Left ventricle myocardium inferior (tissue), 1 donor: Measurements from ENCODE around the gene RNF144A. TPM values are rescaled to one million over a fixed set of nuclear protein-coding genes. Genes with fewer than 3 reads are reported as not detected.

Experiments used
- DNase-seq: peaks from one replicate; pipeline ENCODE4 v3.0.0-alpha.2; 2020
- H3K27ac ChIP-seq: fragments of 200-600 bp; replicated peaks from 2 replicates; pipeline ENCODE4 v1.8.0; 2021
- H3K27me3 ChIP-seq: fragments of 200-600 bp; 2 replicates; pipeline ENCODE4 v1.8.0; 2021; ENCODE audit warnings: low read depth
- H3K36me3 ChIP-seq: fragments of 200-600 bp; 2 replicates; pipeline ENCODE4 v1.8.0; 2021
- H3K4me1 ChIP-seq: fragments of 200-600 bp; 2 replicates; pipeline ENCODE4 v1.8.0; 2021
- H3K4me3 ChIP-seq: fragments of 200-600 bp; 2 replicates; pipeline ENCODE4 v1.8.0; 2021; ENCODE audit warnings: mild to moderate bottlenecking, moderate library complexity
- H3K9me3 ChIP-seq: fragments of 200-600 bp; replicated peaks from 2 replicates; pipeline ENCODE4 v1.8.0; 2021
- intact Hi-C: fragments of 100-400 bp; cut with micrococcal nuclease; formaldehyde crosslinking; loops from one replicate; pipeline ENCODE4 v1.11.0; 2022
- total RNA-seq: library from RNA; stranded (reverse); fragmentation: NEBNext Ultra II Directional; extraction: Animal tissue kit (Norgen Biotek cat#: 25700); gene quantifications from one replicate; pipeline ENCODE4 v1.2.1, GENCODE V29; 2021
- TF ChIP-seq, protein P1 (sequence below): fragments of 200-600 bp; IDR thresholded peaks from 2 replicates; pipeline ENCODE4 v1.8.0; 2021; ENCODE audit warnings: antibody characterized with exemption, mild to moderate bottlenecking, borderline replicate concordance
- donor health status: DM: no; HTN: yes; CAD: no; lungs with severe emphysema.

Gene RNF144A
- total RNA-seq, 1 donor from 2014 or later = 17.9 TPM

DNA sequence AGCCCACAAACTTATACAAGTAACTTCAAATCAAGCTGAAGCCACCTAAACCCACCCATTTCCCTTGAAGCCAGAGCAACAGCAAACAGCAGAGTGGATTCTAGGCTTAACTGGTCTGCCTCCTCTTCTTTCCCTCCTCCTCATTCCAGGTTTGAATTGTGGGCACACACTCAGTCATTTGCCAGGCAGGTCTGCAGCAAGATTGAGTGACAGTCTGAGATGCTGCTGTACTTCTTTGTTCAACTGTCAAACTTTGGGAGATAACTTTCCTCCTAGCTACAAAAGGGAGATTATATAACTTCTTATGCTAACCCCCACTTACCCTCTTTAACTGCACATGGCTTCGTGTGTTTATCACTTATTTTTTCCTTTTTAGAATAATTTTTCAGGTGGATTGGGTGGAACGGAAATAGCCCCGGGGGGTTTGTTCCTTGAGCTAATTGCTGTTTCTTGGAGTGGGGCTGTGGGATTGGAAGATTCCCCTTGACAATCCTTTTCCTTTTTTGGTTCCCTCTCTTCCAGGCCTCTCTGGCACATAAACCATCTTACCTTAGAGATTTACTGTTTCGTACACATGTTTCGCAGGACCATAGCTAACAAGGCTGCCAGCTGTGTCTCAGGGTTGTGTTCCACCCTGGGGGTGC is 55.0 kb downstream of the RNF144A start:
- Histone ChIP-seq H3K27ac (no peak overlapping the region), H3K27me3 (no peaks in the 10 kb centered on the region), H3K4me1 (peaks cover 43% of the 10 kb centered on the region), H3K36me3 (peaks cover 5% of the 10 kb centered on the region), H3K4me3 (no peak overlapping the region), H3K9me3 (no peaks in the 10 kb centered on the region)
- intact Hi-C loops = no loop called here
- DNase-seq = no peak
- TF ChIP-seq, protein P1, sequence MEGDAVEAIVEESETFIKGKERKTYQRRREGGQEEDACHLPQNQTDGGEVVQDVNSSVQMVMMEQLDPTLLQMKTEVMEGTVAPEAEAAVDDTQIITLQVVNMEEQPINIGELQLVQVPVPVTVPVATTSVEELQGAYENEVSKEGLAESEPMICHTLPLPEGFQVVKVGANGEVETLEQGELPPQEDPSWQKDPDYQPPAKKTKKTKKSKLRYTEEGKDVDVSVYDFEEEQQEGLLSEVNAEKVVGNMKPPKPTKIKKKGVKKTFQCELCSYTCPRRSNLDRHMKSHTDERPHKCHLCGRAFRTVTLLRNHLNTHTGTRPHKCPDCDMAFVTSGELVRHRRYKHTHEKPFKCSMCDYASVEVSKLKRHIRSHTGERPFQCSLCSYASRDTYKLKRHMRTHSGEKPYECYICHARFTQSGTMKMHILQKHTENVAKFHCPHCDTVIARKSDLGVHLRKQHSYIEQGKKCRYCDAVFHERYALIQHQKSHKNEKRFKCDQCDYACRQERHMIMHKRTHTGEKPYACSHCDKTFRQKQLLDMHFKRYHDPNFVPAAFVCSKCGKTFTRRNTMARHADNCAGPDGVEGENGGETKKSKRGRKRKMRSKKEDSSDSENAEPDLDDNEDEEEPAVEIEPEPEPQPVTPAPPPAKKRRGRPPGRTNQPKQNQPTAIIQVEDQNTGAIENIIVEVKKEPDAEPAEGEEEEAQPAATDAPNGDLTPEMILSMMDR = no peak

DNA sequence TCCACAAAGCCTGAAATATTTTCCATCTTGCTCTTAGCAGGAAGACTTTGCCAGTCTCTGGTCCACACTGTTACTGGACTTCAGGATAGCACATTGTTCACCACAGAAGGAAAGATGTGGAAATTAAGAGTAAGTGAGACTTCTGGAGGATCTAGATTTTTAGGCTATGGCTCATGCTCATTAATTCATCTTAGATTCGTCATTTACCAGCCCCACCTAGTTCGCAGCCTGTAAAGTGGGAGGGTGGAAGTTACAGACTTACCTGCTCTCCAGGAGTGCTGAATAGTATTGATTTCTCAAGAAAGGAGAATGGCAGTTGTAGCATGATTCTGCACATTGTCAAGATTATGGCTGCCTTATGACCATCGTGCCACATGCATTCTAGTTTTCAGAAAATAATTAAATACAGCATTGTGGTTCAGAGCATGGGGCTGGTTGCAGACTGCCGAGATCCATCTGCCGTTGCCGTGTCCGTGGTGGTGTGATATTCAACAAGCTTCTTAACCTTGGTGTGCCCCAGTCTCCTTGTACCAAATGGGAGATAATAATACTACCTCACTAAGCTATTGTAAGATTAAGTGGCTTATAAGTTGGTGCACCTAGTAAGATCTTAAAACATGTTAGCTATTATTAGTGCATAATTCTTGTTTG is 56.8 kb downstream of the RNF144A start:
- TF ChIP-seq, protein P1 = no peak
- Histone ChIP-seq H3K4me3 (no peak overlapping the region), H3K9me3 (no peaks in the 10 kb centered on the region), H3K36me3 (peaks cover 5% of the 10 kb centered on the region), H3K27me3 (no peaks in the 10 kb centered on the region), H3K4me1 (peaks cover 44% of the 10 kb centered on the region), H3K27ac (no peak overlapping the region)
- DNase-seq = no peak
- intact Hi-C loops = no loop called here

DNA sequence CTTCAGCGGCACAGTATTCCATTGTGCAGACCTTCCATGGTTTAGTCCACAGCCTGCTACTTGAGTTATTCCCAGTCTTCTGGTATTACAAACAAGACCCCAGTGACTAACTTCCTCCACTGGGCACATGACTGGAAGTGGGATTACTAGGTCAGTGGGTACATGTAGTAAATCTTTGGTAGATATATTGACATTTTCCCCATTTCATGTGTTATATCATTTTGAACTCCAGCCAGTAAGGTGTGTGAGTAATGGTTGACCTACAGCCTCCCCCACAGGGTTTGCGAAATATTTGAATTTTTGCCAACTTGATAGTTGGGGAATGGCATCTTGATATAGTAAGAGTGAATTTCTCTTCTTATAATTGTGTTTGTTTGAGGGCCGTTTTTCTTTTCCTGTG is 58.8 kb downstream of the RNF144A start:
- no peak for DNase-seq
- Histone ChIP-seq H3K4me3 (no peak overlapping the region), H3K27me3 (no peaks in the 10 kb centered on the region), H3K4me1 (peaks cover 46% of the 10 kb centered on the region), H3K36me3 (no peaks in the 10 kb centered on the region), H3K27ac (no peak overlapping the region), H3K9me3 (no peaks in the 10 kb centered on the region)
- intact Hi-C loops = no loop called here
- TF ChIP-seq, protein P1 = no peak

DNA sequence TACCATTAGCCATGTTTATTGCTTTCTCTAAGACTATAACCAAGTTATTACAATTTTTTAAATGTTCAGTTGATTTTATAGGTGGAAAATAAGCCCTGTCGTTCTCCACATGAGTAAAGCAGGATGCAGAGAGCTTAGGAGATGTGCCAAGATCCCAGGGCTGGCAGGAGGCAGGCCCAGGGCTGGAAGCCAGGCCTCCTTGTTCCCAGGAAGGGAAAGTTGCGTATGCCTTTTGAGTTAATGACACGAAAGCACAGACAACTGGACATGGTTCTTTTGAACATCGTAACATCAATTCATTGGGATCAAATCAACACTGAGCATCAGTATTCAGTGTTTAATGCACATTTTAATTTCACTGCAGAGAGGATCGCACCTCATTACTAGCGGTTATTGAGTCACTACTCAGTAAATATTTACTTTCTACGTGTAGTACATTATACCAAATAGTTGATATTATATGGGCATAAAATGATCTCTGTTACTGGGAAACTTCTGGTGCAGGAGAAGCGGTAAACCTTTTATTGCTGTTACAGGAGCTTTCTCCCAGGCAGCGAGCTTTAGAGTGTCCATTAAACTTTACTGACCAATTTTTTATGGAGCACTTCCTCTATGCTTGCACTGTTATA is 60.0 kb downstream of the RNF144A start:
- DNase-seq = peak; percentile 78
- H3K9me3 ChIP-seq = no peaks in the 10 kb centered on the region
- no peaks in the 10 kb centered on the region for H3K36me3 ChIP-seq
- peaks cover 40% of the 10 kb centered on the region for H3K4me1 ChIP-seq
- TF ChIP-seq, protein P1 = no peak
- H3K4me3 ChIP-seq = no peak overlapping the region
- peak overlapping the region; percentile 47 for H3K27ac ChIP-seq
- H3K27me3 ChIP-seq = no peaks in the 10 kb centered on the region
- intact Hi-C loops = no loop called here

DNA sequence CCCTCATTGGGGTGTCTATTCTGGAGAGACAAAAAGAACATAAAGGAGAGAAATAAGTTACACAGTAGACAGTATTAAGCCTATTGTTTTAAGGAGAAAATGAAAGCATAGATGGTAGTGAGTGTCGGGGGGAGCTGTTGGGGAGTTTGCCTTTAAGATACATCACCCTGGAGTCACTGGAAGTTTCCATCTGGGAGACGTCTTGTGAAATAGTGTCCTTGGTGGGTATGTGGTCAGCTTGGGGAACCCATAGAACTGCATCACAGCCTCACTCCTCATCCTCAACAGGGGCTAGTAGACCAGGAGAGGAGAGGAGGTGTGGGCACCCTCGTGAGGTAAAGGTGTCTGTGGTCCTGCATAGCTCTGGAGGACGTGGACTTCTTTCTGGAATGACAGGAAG is 60.6 kb downstream of the RNF144A start:
- H3K27ac ChIP-seq = peak overlapping the region; percentile 47
- H3K27me3 ChIP-seq = no peaks in the 10 kb centered on the region
- no peak for DNase-seq
- no peaks in the 10 kb centered on the region for H3K9me3 ChIP-seq
- peaks cover 46% of the 10 kb centered on the region for H3K4me1 ChIP-seq
- intact Hi-C loops = no loop called here
- no peak overlapping the region for H3K4me3 ChIP-seq
- TF ChIP-seq, protein P1 = no peak
- no peaks in the 10 kb centered on the region for H3K36me3 ChIP-seq
